ENCODE data around the gene GALNT5.
"Not testable (repeated sequence)": the region's sequence is repeated elsewhere in the genome, so short reads cannot be mapped to it uniquely, and the experiment has no call there.

Gene GALNT5, protein sequence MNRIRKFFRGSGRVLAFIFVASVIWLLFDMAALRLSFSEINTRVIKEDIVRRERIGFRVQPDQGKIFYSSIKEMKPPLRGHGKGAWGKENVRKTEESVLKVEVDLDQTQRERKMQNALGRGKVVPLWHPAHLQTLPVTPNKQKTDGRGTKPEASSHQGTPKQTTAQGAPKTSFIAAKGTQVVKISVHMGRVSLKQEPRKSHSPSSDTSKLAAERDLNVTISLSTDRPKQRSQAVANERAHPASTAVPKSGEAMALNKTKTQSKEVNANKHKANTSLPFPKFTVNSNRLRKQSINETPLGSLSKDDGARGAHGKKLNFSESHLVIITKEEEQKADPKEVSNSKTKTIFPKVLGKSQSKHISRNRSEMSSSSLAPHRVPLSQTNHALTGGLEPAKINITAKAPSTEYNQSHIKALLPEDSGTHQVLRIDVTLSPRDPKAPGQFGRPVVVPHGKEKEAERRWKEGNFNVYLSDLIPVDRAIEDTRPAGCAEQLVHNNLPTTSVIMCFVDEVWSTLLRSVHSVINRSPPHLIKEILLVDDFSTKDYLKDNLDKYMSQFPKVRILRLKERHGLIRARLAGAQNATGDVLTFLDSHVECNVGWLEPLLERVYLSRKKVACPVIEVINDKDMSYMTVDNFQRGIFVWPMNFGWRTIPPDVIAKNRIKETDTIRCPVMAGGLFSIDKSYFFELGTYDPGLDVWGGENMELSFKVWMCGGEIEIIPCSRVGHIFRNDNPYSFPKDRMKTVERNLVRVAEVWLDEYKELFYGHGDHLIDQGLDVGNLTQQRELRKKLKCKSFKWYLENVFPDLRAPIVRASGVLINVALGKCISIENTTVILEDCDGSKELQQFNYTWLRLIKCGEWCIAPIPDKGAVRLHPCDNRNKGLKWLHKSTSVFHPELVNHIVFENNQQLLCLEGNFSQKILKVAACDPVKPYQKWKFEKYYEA

DNA sequence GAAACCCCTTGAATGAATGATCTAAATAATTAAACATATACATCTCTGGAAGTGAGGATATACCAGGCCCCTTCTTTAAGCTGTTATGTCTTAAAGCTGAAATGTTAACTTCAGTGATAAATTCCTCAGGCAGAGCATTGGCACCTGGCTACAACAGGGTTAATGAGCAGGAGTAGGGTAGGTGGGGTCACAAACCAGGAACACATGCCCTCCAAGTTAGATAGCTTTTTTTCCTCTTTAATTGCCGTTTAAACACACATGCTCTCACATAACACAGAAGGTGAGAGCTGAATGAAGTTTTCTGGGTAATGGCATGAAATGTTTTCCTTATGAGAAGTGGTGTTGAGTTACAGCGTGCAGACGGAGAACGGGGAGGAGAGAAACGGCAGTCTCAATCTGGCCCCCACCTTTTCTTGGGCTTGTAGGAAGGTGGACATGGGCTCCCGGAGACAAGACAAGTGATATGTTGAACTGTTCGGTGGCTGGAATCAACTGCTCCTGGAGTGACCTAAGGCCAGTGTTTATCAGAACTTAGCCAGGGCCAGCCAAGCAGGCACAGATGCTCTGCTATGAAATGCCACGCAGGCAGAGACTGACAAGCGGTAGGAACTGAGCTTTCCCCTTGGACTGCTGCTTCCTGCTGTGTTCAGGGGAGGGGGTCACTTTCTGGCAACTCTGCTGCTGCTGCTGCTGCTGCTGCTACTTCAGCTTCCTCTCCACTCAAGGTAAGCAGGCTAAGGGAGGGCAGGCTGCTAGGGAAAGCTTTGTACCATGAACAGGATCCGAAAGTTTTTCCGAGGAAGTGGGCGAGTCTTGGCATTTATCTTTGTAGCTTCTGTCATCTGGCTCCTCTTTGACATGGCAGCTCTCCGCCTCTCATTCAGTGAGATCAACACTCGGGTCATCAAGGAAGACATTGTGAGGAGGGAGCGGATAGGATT lies at the start of gene GALNT5:
GALNT5 (plus strand) TSS at position 394 of the 941 bp plus-strand sequence; CDS start at position 772, 378 bp downstream.
- DNase-seq (ENCODE audit: low spot score), result peak; percentile 54

DNA sequence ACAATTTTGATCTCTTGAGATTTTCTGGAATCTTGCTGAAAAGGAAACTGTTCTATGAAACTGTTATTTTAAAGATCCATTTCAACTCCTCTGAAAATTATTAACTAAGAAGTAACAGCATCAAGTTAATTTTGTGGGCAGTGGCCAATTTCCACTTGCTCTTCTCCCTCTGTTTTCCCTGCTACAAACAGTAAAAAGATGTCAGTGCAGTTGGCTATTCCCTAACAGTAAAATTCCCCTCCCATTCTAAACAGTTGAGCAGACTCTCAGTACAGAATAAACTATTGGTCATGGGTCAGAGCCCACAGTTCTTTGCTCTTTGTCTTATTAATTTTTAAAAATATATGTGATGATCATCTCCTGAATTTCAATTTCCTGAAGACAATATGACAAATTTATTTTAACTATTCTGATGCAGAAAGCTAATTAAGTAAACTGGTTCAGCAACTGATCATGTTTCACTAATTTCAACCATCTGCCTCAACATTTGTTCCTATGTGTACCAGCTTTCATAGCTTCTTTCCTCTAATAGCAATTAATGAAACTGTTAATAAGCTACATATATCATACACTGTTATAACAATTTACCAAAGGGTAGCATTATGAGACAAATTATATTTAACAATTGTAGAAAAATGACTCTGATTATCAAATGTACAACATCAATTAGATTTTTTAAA lies 41.1 kb upstream of the GALNT5 start:
- DNase-seq (ENCODE audit: low spot score), result no peak

DNA sequence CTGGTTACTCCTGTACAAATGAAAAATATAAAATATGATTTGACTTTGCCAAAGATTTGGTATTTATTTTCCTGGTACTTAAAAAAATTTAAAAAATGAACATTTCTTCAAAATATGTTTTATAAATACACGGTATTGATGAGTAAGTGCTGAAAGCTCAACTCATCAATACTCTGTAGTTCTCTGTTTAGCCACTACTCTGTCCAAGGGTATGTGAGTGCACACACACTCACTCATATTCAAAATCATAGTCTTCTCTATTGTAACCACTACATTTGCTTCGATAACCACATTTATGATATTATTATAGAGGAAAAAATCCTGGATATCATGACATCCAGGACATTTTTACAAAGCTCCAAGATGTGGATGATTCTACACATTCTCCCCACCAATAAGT lies 40.1 kb upstream of the GALNT5 start:
- no peak for DNase-seq (ENCODE audit: low spot score)

DNA sequence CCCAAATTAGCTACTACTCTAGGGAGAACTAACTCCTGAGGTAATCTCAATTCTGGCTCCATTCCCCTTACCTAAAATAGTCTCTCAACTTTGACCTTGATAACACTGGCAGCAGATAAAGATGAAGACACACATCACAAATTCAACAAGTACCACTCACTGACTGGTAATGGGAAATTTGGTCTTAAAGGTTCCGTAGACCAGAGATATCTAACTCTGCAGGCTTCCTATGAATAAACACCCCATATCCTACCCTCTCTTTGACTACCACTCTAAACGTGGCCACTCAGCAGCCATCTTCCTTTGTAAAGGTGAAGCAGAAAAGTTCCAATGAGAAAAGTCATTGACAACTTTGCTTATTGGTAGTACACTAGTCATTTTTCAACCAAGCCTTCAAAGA lies 38.6 kb upstream of the GALNT5 start:
- DNase-seq (ENCODE audit: low spot score), result no peak

DNA sequence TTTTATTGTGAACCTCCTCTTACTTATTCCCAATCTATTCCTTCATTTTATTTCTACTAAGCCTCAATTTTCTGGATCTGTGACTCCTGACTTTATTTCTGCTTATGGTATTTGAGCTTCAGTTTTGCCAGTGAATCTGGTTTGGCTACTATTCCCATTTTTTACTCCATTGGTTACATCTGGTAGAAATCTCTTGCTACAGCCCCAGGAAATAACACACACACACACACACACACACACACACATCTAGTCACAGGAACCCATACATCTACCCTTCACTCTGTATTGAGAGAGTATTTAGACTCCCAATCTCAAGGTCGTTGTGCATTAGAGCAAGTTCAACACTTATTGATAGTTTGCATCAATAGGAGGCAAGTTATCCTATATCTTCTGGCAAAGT lies 37.0 kb upstream of the GALNT5 start:
- DNase-seq (ENCODE audit: low spot score), result no peak

DNA sequence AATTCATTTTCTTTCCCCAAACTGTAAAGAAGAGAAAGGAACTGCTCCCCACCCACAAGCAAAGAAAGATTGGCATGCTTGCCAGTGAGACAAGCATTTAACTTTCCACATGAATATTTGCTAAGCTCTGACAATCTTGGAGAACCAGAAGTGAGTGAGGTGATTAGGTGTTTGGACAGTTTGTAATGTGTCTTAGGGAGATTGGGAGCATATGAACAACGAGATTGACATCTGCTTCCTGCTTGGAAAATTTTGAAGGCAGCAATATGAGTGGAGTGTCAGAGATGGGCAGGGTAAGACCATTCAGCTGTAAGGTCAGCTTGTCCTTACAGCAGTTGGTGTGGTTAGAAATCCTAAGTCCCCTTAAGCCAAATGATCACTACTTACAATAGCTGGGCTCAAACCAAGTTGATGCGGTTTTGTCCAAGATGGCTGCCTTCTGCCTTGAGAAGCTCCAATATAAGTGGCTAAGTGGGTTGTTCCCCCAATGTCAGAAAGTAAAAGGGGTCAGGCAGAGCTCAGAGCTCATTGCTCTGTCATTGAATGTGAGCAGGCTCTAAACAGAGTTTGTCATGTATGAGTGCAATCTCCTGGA lies 36.0 kb upstream of the GALNT5 start:
- DNase-seq (ENCODE audit: low spot score), result no peak

DNA sequence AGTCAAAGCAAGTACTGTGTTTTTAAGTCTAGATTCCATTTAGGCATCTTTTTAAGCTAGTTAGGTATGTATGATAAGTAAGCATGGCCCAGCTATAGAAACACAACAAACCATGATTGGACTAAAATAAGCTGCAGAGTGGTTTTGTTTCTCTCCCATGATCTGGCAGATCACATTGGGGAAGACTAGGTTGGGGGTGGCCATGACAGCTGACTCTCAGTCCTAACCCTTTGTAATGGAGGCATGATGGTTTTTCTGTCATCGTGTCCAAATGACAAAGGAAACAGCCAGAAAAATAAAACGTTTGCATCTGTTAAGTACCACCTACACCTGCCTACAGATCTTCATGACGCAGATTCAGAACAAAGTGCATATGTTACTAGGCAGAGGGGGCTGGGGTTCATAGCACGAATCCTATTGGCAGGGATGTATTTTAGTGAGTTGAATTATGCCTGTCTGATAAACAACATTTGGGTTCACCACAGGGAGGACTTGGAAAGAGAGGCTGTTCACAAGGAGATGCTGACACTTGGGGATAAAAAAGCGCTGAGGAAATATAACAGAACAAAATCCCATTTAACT lies 33.8 kb upstream of the GALNT5 start:
- DNase-seq (ENCODE audit: low spot score), result no peak

DNA sequence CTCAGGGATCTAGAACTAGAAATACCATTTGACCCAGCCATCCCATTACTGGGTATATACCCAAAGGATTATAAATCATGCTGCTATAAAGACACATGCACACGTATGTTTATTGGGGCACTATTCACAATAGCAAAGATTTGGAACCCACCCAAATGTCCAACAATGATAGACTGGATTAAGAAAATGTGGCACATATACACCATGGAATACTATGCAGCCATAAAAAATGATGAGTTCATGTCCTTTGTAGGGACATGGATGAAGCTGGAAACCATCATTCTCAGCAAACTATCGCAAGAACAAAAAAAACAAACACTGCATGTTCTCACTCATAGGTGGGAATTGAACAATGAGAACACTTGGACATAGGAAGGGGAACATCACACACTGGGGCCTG lies 33.1 kb upstream of the GALNT5 start:
- not testable (repeated sequence) for DNase-seq (ENCODE audit: low spot score)

DNA sequence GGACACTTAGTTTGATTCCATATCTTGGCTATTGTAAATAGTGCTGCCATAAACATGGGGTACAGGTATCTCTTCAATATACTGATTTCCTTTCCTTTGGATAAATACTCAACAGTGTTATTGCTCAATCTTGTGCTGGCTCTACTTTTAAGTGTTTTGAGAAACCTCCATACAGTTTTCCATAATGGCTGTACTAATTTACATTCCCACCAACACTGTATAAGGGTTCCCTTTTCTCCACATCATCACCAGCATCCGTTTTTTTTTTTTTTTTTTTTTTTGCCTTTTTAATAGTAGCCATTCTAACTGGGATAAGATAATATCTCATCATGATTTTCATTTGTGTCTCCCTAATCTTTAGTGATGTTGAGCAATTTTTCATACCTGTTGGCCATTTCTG lies 29.9 kb upstream of the GALNT5 start:
- DNase-seq (ENCODE audit: low spot score), result no peak

DNA sequence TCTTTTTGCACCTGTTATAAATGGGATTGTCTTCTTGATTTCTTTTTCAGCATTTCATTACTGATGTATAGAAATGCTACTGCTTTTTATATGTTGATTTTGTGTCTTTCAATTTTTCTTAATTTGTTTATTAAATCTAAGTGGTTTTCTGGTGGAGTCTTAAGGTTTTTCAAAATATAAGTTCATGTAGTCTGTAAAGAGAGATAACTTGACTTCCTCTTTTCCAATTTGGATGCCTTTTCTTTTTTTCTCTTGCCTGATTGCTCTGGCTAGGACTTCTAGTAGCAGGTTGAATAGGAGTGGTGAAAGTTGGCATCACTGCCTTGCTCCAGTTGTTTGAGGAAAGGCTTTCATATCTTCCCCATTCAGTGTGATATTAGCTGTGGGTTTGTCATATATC lies 28.6 kb upstream of the GALNT5 start:
- no peak for DNase-seq (ENCODE audit: low spot score)

DNA sequence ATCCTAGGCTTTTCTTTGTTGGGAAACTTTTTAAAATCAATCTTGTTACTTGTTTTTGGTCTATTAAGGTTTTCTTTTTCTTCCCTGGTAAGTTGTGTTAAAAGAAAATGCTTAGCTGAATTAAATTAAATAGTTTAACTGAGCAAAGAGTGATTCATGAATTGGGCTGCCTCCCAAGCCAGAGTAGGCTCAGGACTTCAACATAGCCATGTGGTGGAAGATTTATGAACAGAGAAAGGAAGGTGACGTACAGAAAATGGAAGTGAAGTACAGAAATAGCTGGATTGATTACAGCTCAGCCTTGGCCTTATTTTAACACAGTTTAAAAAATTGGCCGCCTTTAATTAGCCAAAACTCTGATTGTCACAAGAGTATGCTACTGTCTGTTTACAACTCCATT lies 27.9 kb upstream of the GALNT5 start:
- DNase-seq (ENCODE audit: low spot score), result peak; percentile 55

DNA sequence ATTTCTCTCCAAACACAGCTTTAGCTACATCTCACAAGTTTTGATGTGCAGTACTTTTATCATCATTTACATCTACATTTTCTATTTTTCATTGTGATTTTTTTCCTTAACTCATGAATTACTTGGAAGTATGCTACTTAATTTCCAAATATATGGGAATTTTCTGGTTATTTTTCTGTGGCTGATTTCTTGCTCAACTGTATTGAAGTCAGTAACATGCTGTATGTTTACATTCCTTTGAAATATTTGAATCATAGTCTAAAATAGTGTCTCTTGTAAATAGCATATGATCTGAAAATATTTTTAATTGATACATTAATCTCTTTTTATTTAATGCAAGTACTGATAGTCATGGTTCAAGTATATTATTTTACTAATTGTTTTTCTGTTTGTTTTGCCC lies 26.0 kb upstream of the GALNT5 start:
- peak; percentile 11 for DNase-seq (ENCODE audit: low spot score)

DNA sequence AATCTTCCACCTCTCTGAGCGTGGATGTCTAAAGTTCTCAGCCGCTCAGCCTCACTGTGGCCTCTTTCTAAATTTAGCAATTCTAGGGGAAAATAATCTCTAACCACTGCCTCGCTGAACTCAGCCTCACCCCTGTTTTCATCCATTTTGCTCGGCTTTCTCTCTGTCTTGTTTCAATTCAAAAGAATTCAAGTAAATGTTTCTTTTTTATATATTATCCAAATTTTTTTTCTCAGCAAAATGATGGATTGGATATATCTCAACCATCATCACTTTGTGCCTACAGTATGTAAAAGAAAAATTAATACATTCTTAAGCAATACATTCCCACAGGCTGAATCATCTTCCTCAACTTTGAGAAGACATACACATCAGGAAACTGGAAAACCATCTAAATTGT lies 24.0 kb upstream of the GALNT5 start:
- peak; percentile 41 for DNase-seq (ENCODE audit: low spot score)

DNA sequence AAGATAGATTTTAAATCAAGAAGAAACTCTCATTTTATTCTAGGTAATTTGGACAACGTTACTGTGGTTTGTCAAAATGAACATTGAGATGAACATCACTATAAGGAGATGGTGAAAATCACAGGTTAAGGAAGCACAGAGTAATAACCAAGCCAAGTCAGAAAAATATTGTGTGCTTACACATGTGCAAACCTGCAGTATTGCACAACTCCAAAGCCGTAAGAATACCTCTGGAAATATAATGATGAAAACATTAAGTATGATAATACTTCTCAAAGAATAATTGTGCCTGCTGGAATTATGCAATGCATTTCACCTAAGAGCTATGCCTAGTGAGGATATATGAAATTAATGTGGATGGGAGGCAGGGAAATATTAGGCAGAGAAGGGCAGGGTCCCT lies 21.1 kb upstream of the GALNT5 start:
- DNase-seq (ENCODE audit: low spot score), result no peak

DNA sequence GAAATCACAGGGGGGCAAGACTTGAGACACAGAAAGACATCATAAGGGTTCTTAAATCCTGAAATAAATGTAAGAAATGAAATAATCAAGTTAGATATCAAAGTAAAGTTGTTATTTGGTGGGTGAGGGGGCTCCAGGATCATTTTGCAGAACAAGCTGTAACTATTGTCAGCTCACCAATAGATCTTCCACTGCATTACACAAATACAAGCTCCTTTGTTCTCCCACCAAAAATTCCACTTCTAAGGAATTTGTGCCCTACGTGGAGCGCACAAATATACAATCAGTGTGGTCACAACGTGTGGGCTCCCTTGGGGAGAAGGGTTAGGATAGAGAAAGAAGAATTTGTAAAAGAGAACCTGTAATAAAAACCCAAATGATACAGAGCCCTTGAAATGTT lies 19.2 kb upstream of the GALNT5 start:
- no peak for DNase-seq (ENCODE audit: low spot score)

DNA sequence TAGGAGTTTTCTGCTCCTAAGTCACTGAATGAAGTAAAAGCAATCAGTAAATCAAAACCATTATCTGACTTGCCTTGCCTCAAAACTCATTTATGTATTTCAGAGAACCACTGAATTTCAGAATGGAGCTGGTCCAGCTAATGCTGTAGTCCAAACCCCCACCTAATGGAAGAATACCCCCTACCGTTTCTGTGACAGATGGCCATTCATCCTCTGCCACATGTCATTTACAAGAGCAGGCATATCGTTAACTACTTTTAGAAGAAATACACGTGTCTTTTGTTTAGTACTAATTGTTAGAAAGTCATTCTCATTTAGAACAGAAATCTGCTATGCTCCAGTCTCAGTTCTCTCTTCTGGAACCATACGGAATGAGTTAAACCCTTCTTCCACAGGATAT lies 12.8 kb upstream of the GALNT5 start:
- no peak for DNase-seq (ENCODE audit: low spot score)

DNA sequence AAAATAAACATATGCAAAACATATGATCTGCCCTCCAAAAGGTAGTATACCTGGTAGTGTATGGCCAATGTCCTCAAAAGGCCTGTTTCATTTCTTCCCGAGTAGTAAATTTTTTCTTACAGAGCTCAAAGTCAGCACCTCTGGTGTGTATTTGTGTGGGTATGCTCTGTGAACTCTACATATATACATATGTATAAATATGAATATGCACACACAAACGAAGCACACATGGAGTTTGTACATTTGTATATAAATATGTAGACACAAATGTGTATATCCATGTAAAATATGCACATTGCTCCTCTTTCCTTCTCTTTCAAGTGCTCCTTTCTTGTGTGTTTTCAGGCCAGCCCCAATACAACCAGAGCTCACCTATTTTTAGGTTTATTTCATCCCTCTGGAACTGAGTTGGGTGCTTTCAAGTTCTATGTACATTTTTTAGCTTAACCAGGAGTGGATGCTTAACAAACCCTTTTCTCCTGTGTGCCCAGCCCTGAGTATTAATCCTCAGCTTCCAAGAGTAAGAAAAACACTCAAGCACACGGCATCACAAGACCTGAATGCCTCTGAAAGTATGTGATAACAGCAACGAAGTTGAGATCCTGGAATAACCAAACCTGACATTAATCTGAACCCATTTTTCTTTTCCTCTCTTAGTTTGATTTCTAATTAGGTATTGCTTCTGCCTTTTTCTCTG lies 12.2 kb upstream of the GALNT5 start:
- DNase-seq (ENCODE audit: low spot score), result no peak

DNA sequence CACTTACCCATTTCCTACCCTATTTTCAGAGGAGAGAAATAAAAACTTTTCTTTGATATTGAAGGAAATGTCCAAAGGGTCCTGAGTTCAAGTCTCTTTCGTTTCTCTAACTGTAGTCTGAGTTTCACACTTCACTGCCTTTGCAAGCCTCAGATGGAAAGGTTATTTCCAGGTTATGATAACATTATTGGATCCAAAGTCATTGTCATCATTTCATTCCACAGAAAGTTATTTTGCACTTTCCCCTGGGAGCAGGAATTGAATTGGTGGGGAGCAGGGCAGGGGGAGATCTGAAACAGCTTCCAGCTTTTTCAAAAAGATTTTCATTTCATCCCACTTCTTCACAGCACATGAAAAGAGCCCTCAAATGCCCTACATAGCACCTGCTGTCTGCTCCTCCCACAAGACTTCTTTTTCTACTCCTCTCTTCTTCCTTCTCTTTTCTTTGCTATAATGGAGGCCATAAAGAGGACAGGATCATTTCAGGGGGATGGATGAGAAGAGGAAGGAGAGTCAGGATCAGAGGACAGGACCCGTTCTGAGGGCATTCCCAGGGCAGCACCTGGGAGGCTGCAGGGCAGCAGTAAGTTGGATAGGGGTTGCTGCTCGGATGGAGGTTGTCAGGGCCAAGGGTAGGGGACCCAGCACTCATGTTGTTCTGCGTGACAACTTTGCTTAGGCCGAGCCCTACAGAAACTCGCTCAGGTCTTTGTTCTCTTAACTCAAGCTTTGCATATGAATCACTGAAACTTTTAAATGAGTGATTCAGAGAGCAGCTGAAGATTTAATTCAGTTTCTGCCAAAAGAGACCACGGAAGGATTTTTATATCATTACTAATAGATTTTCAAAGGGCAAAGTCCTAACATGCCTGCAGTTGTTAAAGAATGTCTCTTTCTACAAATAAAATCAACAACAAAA lies 11.4 kb upstream of the GALNT5 start:
- peak; percentile 72 for DNase-seq (ENCODE audit: low spot score)
